ENCODE data around the gene NLGN2.

GRCh38 chr17:7466639-7467341, 59.1 kb downstream of the NLGN2 start:
- TF ChIP-seq CTCF (IDR thresholded peaks at IDR 0.05) (no peak), POLR2A (IDR thresholded peaks at IDR 0.05; ENCODE audit: low read depth) (no peak)
